NCI-H345 treated with DMSO at 0.1 percent for 48 hours (cell line): ENCODE results near the gene CHD1.

Source experiments
- DNase-seq: peaks from one replicate; lab custom pipeline; 2025; ENCODE audit not compliant: unreplicated experiment; lab: John Stamatoyannopoulos, UW

The CHD1 gene

DNA sequence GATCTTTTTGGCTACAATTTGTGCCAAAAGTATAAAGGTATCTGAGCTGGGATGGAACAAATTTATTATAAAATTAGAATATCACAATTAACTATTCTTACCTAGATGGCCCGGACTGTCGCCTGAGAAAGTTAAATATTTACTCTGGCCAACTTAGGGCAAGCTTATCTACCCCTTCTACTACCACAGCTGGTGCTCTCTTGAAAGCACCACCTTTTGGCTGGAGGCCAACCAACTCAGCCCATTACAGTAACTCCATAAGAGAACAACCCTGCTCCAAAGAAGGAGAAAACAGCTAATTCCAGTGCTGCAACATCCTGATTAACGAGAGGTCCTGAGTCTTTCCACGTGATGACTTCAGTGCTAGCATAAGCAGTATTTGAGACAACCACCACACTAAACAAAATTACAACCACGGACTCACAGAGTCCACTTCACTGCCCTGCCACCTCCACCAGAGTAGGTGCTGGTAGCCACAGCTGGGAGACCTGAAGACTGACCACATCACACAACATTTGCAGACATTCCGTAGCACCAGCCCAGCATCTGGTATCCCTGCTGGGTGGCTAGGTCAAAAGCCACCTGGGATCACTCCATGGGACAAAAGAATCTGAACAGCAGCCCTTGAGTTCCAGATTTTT lies 112.1 kb downstream of the CHD1 start:
- DNase-seq: no peak

DNA sequence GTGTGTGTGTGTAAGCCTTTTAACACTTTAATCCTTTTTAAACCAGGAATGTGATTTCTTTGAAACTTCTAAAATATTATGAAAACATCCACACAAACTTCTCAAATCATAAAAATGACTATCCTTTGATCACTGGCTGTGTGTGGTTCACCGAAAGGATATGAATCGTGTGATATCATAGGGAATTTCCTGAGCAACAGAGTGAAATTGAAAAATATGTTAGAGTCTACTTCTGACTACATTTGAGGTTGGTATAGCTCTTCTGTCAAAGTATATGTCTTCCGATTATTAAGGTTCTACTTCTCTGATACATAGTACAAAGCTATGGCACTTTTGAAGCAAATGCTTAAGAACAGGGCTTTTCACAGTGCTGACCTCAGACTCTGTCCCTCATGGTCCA lies 115.1 kb downstream of the CHD1 start:
- DNase-seq: no peak

DNA sequence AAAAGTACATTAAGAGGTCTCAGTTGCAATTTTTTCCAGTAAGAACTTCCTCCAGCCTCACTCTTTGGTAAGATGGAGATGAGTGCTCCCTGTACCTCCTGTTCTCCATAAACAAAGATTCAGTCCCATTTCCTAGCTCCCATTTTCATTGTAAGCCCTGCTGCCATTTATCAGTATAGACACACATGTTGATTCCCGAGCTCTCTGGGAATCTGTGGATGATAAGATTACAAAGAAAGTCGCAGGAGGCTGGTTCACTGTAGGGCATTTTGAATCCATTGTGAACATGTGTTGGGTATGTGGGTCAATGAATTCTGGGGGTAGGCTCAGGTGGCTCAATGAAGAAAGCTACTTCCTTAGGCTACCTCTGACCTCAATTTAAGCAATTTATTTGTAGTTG lies 118.6 kb downstream of the CHD1 start:
- no peak for DNase-seq

DNA sequence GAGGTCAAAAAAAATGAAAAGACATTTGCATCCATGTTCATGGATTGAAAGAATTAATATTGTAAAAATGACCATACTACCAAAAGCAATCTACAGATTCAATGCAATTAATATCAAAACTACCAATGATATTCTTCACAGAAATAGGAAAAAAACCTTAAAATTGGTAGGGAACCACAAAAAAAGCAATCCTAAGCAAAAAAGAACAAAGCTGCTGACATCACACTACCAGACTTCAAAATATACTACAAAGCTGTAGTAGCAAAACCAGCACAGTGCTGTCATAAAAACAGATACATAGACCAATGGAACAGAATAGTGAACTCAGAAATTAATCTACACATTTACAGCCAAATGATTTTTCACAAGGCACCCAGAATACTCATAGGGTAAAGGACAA lies 121.0 kb downstream of the CHD1 start:
- no peak for DNase-seq

DNA sequence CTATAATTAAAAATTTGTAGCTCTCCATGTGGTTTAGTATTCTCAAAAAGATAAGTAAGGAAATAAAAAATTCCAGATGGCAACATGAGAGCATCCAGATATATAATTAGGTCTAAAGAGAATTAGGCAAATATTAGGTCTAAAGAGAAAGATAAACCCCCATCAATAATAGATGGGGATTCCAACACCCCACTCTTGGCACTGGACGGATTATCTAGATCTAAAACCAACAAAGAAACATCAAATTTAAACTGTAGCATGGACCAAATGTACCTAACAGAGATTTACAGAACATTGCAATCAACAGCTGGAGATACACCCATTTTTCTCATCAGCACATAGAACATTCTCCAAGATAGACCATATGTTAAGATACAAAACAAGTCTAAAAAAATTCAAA lies 123.7 kb downstream of the CHD1 start:
- no peak for DNase-seq

DNA sequence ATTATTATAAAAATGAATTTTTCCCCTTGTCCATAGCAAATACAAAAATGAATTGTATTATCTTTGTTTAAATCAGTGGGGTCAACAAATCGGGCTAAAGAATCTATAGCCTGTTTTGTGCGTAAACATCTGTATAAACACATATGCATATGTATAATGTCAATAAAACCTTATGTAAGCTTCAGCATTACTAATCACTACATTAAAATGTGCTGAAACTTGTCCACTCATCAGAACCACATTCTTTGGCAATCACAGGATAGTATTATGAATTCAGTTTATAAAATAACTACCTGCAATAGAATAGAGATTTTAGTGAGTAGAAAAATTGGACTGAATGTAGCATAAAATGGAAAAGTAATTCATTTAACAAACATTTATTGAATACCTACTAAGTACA lies 124.7 kb downstream of the CHD1 start:
- no peak for DNase-seq
